ENCODE measurements around the gene OTOG. TPM values are rescaled to one million over a fixed set of nuclear protein-coding genes. Genes with fewer than 3 reads are reported as not detected.

OTOG gene
- total and polyA plus RNA-seq, 4 experiments from 2014 or later = not detected

- ChIA-PET CTCF (ENCODE audit: partially characterized antibody) (interaction anchor here (0.7 to 6.7 kb wide), 9 partner anchors 9 to 720 kb away, joined by 3 to 98 read pairs (median 14); partner anchors contain the start of gene KCNJ11), POLR2A (ENCODE audit: partially characterized antibody) (no interaction called here)
- Mint-ChIP-seq H3K4me3 (no peak overlapping the region), H3K36me3 (no peaks in the 10 kb centered on the region), H3K9me3 (no peaks in the 10 kb centered on the region), H3K4me1 (peaks cover 0 to 2% (median 0%) of the 10 kb centered on the region in 4 donors), H3K27me3 (peaks cover 3 to 7% of the 10 kb centered on the region in 2 donors), H3K27ac (no peak overlapping the region)
- Histone ChIP-seq H3K9me3 (ENCODE audit: control insufficient read depth in 1 of 2, low read length in 2 of 2) (no peaks in the 10 kb centered on the region), H3K36me3 (ENCODE audit: insufficient read depth, low read length) (no peaks in the 10 kb centered on the region), H3K27me3 (ENCODE audit: insufficient read depth, low read length) (no peaks in the 10 kb centered on the region), H3K4me3 (ENCODE audit: low read length in 2 of 2) (no peak overlapping the region), H3K27ac (ENCODE audit: low read depth, low read length) (no peak overlapping the region), H3K4me1 (ENCODE audit: insufficient read depth, low read length) (no peaks in the 10 kb centered on the region)
- DNase-seq = no peak
- intact Hi-C loops (cut with micrococcal nuclease) = loop anchor here (10.0 kb wide), 1 partner anchor 720 kb away; no protein-coding TSS in a partner anchor
Measured at GRCh38 chr11:17505146-17505545, 41.9 kb upstream of the OTOG start.

DNA sequence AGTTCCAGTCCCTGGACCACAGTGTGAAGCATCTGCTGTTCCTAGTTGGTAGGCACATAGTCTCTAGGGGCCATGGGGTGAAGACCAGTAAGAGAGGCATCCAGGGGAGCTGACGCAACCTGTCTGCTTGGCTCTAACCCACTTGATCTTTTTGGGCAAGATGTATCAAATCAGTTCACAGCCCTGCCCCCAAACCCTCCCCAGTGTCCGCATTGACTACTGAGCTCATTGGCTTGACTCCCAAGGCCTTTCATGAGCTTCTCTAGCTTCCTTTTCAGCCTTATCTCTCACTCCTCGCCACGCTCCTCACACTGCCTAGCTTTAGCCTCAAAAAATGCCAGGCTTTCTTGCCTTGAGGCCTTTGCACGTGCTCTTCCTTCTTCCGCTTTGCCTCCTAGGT lies 40.7 kb upstream of the OTOG start:
- Histone ChIP-seq H3K27me3 (ENCODE audit: insufficient read depth, low read length) (no peaks in the 10 kb centered on the region), H3K4me3 (ENCODE audit: low read length in 2 of 2) (no peak overlapping the region), H3K9me3 (ENCODE audit: control insufficient read depth in 1 of 2, low read length in 2 of 2) (no peaks in the 10 kb centered on the region), H3K4me1 (ENCODE audit: insufficient read depth, low read length) (no peaks in the 10 kb centered on the region), H3K27ac (ENCODE audit: low read depth, low read length) (no peak overlapping the region), H3K36me3 (ENCODE audit: insufficient read depth, low read length) (no peaks in the 10 kb centered on the region)
- DNase-seq = no peak
- H3K4me1 Mint-ChIP-seq = peaks cover 0 to 2% (median 0%) of the 10 kb centered on the region in 4 donors
- ChIA-PET CTCF (ENCODE audit: partially characterized antibody) (interaction anchor here (0.6 to 6.7 kb wide), 7 partner anchors 13 to 276 kb away, joined by 3 to 98 read pairs (median 15); partner anchors contain the start of gene KCNJ11), POLR2A (ENCODE audit: partially characterized antibody) (no interaction called here)
- H3K27me3 Mint-ChIP-seq = peaks cover 3 to 7% of the 10 kb centered on the region in 2 donors
- H3K4me3 Mint-ChIP-seq = no peak overlapping the region
- H3K36me3 Mint-ChIP-seq = no peaks in the 10 kb centered on the region
- intact Hi-C loops (cut with micrococcal nuclease) = loop anchor here (10.0 kb wide), 1 partner anchor 722 kb away; no protein-coding TSS in a partner anchor
- no peaks in the 10 kb centered on the region for H3K9me3 Mint-ChIP-seq
- no peak overlapping the region for H3K27ac Mint-ChIP-seq

DNA sequence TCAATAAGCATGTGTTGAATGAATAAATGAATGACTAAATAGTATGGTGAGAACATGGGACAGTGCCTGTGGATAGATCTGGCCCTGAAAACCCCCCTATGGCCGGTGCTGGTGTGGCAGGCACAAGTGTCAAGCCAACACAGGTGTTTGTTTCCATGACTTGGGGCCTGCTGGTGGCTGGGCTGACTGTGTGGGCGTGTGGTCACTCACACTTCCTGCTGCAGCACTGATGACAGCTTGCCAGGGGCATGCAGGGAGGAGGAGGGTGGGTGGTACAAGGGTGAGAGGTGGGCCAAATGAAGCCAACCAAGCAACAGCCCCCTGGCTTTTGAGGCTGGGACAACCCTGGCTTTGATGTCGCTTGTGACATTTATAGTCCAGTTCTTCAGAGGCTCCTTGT lies 40.1 kb upstream of the OTOG start:
- Mint-ChIP-seq H3K4me3 (no peak overlapping the region), H3K36me3 (no peaks in the 10 kb centered on the region), H3K27me3 (peaks cover 3 to 7% of the 10 kb centered on the region in 2 donors), H3K27ac (no peak overlapping the region), H3K9me3 (no peaks in the 10 kb centered on the region), H3K4me1 (peaks cover 0 to 2% (median 0%) of the 10 kb centered on the region in 4 donors)
- no peak overlapping the region for H3K4me3 ChIP-seq (ENCODE audit: low read length in 2 of 2)
- ChIA-PET POLR2A (ENCODE audit: partially characterized antibody) (no interaction called here), CTCF (ENCODE audit: partially characterized antibody) (interaction anchor here (1.2 to 6.7 kb wide), 6 partner anchors 13 to 277 kb away, joined by 4 to 98 read pairs (median 12); no protein-coding TSS in a partner anchor)
- intact Hi-C loops (cut with micrococcal nuclease) = loop anchor here (10.0 kb wide), 1 partner anchor 722 kb away; no protein-coding TSS in a partner anchor
- H3K36me3 ChIP-seq (ENCODE audit: insufficient read depth, low read length) = no peaks in the 10 kb centered on the region
- H3K27me3 ChIP-seq (ENCODE audit: insufficient read depth, low read length) = no peaks in the 10 kb centered on the region
- no peak overlapping the region for H3K27ac ChIP-seq (ENCODE audit: low read depth, low read length)
- H3K9me3 ChIP-seq (ENCODE audit: control insufficient read depth in 1 of 2, low read length in 2 of 2) = no peaks in the 10 kb centered on the region
- no peaks in the 10 kb centered on the region for H3K4me1 ChIP-seq (ENCODE audit: insufficient read depth, low read length)
- DNase-seq = no peak

- Histone ChIP-seq H3K9me3 (ENCODE audit: control insufficient read depth in 1 of 2, low read length in 2 of 2) (no peaks in the 10 kb centered on the region), H3K4me1 (ENCODE audit: insufficient read depth, low read length) (no peaks in the 10 kb centered on the region), H3K27me3 (ENCODE audit: insufficient read depth, low read length) (no peaks in the 10 kb centered on the region), H3K4me3 (ENCODE audit: low read length in 2 of 2) (no peak overlapping the region), H3K27ac (ENCODE audit: low read depth, low read length) (no peak overlapping the region), H3K36me3 (ENCODE audit: insufficient read depth, low read length) (no peaks in the 10 kb centered on the region)
- H3K36me3 Mint-ChIP-seq = no peaks in the 10 kb centered on the region
- no peak for DNase-seq
- H3K4me3 Mint-ChIP-seq = no peak overlapping the region
- POLR2A ChIA-PET (ENCODE audit: partially characterized antibody) = no interaction called here
- H3K27ac Mint-ChIP-seq = no peak overlapping the region
- no peaks in the 10 kb centered on the region for H3K9me3 Mint-ChIP-seq
- peaks cover 3 to 8% of the 10 kb centered on the region in 2 donors for H3K27me3 Mint-ChIP-seq
- peaks cover 0 to 2% (median 0%) of the 10 kb centered on the region in 4 donors for H3K4me1 Mint-ChIP-seq
- CTCF ChIA-PET (ENCODE audit: partially characterized antibody) = interaction anchor here (1.1 to 6.7 kb wide), 9 partner anchors 12 to 323 kb away, joined by 3 to 98 read pairs (median 6); no protein-coding TSS in a partner anchor
- intact Hi-C loops (cut with micrococcal nuclease) = loop anchor here (10.0 kb wide), 1 partner anchor 723 kb away; no protein-coding TSS in a partner anchor
Measured at GRCh38 chr11:17507773-17508172, 39.3 kb upstream of the OTOG start.

DNA sequence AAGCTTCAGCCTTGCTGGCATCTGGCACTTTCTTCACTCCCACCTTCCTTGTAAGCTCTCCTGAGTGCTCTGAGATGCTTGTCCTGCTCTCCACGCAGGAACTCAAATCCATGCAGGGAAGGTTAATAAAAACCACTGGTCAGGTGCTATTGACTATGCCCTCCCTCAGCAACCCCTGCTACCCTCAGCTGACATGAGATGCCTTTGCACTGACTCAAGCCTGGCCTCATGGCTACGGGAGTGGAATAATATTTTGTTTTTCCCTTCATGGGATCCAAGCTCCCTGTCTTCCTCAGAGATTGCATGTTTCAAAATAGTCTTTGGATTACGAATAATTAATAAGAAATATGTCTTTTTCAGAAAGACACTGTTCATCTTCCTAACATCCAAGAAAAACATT lies 38.8 kb upstream of the OTOG start:
- CTCF ChIA-PET (ENCODE audit: partially characterized antibody) = interaction anchor here (0.5 to 6.7 kb wide), 9 partner anchors 8 to 324 kb away, joined by 3 to 98 read pairs (median 6); no protein-coding TSS in a partner anchor
- Mint-ChIP-seq H3K4me1 (peaks cover 0 to 2% (median 0%) of the 10 kb centered on the region in 4 donors), H3K27ac (no peak overlapping the region), H3K36me3 (no peaks in the 10 kb centered on the region), H3K9me3 (no peaks in the 10 kb centered on the region), H3K27me3 (peaks cover 4 to 11% of the 10 kb centered on the region in 2 donors), H3K4me3 (no peak overlapping the region)
- Histone ChIP-seq H3K27me3 (ENCODE audit: insufficient read depth, low read length) (no peaks in the 10 kb centered on the region), H3K36me3 (ENCODE audit: insufficient read depth, low read length) (no peaks in the 10 kb centered on the region), H3K27ac (ENCODE audit: low read depth, low read length) (no peak overlapping the region), H3K9me3 (ENCODE audit: control insufficient read depth in 1 of 2, low read length in 2 of 2) (no peaks in the 10 kb centered on the region), H3K4me1 (ENCODE audit: insufficient read depth, low read length) (no peaks in the 10 kb centered on the region), H3K4me3 (ENCODE audit: low read length in 2 of 2) (no peak overlapping the region)
- intact Hi-C loops (cut with micrococcal nuclease) = loop anchor here (10.0 kb wide), 1 partner anchor 724 kb away; no protein-coding TSS in a partner anchor
- POLR2A ChIA-PET (ENCODE audit: partially characterized antibody) = no interaction called here
- no peak for DNase-seq

DNA sequence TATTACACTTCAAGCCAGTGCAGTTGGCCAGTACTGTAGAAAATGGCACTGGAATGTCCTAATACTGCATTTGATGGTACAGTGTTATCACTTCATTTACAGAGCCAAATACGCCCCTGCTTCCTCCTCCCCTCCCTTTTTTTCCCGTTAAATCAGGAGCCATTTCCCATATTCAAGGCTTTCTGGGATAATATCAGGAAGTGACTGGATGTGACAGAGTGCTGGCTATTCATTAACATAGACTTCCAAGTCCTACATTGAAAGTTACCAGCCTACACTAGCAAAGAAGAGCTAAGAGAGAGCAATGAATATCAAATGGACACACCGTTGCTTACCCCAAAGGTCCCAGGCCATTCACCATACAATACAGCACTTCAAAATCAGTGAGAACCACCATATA lies 38.3 kb upstream of the OTOG start:
- CTCF ChIA-PET (ENCODE audit: partially characterized antibody) = interaction anchor here (0.5 to 6.7 kb wide), 7 partner anchors 9 to 324 kb away, joined by 3 to 98 read pairs (median 6); no protein-coding TSS in a partner anchor
- H3K27ac ChIP-seq (ENCODE audit: low read depth, low read length) = no peak overlapping the region
- no peak overlapping the region for H3K4me3 ChIP-seq (ENCODE audit: low read length in 2 of 2)
- no peaks in the 10 kb centered on the region for H3K9me3 ChIP-seq (ENCODE audit: control insufficient read depth in 1 of 2, low read length in 2 of 2)
- H3K36me3 ChIP-seq (ENCODE audit: insufficient read depth, low read length) = no peaks in the 10 kb centered on the region
- H3K27me3 ChIP-seq (ENCODE audit: insufficient read depth, low read length) = no peaks in the 10 kb centered on the region
- DNase-seq = no peak
- Mint-ChIP-seq H3K27ac (peak overlapping the region in 1 of 7 donors; percentile 33), H3K36me3 (no peaks in the 10 kb centered on the region), H3K9me3 (no peaks in the 10 kb centered on the region), H3K4me1 (peaks cover 0 to 2% (median 0%) of the 10 kb centered on the region in 4 donors), H3K27me3 (peaks cover 4 to 11% of the 10 kb centered on the region in 2 donors), H3K4me3 (no peak overlapping the region)
- POLR2A ChIA-PET (ENCODE audit: partially characterized antibody) = no interaction called here
- intact Hi-C loops (cut with micrococcal nuclease) = loop anchor here (10.0 kb wide), 1 partner anchor 724 kb away; no protein-coding TSS in a partner anchor
- H3K4me1 ChIP-seq (ENCODE audit: insufficient read depth, low read length) = no peaks in the 10 kb centered on the region

GRCh38 chr11:17510507-17511206 lies 36.4 kb upstream of the OTOG start:
- no peak for DNase-seq
- intact Hi-C loops (cut with micrococcal nuclease) = no loop called here
- H3K9me3 ChIP-seq (ENCODE audit: control insufficient read depth in 1 of 2, low read length in 2 of 2) = no peaks in the 10 kb centered on the region
- H3K36me3 ChIP-seq (ENCODE audit: insufficient read depth, low read length) = no peaks in the 10 kb centered on the region
- CTCF ChIA-PET (ENCODE audit: partially characterized antibody) = interaction anchor here (1.4 to 1.5 kb wide), 2 partner anchors 126 to 281 kb away, joined by 4 read pairs; no protein-coding TSS in a partner anchor
- no peaks in the 10 kb centered on the region for H3K36me3 Mint-ChIP-seq
- no peak overlapping the region for H3K4me3 Mint-ChIP-seq
- H3K4me1 ChIP-seq (ENCODE audit: insufficient read depth, low read length) = no peaks in the 10 kb centered on the region
- no peaks in the 10 kb centered on the region for H3K9me3 Mint-ChIP-seq
- H3K4me3 ChIP-seq (ENCODE audit: low read length in 2 of 2) = no peak overlapping the region
- no peak overlapping the region for H3K27ac ChIP-seq (ENCODE audit: low read depth, low read length)
- H3K27me3 ChIP-seq (ENCODE audit: insufficient read depth, low read length) = no peaks in the 10 kb centered on the region
- H3K4me1 Mint-ChIP-seq = no peaks in the 10 kb centered on the region
- H3K27ac Mint-ChIP-seq = peak overlapping the region in 1 of 7 donors; percentile 9
- peaks cover 3 to 11% of the 10 kb centered on the region in 2 donors for H3K27me3 Mint-ChIP-seq
- POLR2A ChIA-PET (ENCODE audit: partially characterized antibody) = no interaction called here

Measured in CD4-positive, alpha-beta memory T cell (primary cell).